Type B pancreatic cell (in vitro differentiated cells): Measurements from ENCODE around the gene SPARC. TPM values are rescaled to one million over a fixed set of nuclear protein-coding genes. Genes with fewer than 3 reads are reported as not detected.

Experiments
- DNase-seq: peaks from one replicate; pipeline ENCODE4 v3.0.0; 2021; ENCODE audit warnings: mixed read lengths; ENCODE audit not compliant: unreplicated experiment; ENCODE audit errors: extremely low spot score
- H3K27ac Mint-ChIP-seq: 2 replicates; pipeline ENCODE4 v1.8.0; 2021; ENCODE audit warnings: mild to moderate bottlenecking, mixed read lengths
- H3K27me3 Mint-ChIP-seq: 2 replicates; pipeline ENCODE4 v1.8.0; 2021; ENCODE audit warnings: mixed read lengths
- H3K36me3 Mint-ChIP-seq: 2 replicates; pipeline ENCODE4 v1.8.0; 2021; ENCODE audit warnings: mixed read lengths
- H3K4me1 Mint-ChIP-seq: one replicate; pipeline ENCODE4 v1.8.0; 2021; ENCODE audit warnings: mixed read lengths; ENCODE audit not compliant: unreplicated experiment
- H3K4me3 Mint-ChIP-seq: 2 replicates; pipeline ENCODE4 v1.8.0; 2021; ENCODE audit warnings: mild to moderate bottlenecking, mixed read lengths
- H3K9me3 Mint-ChIP-seq: 2 replicates; pipeline ENCODE4 v1.8.0; 2021; ENCODE audit warnings: mixed read lengths
- CTCF ChIP-seq: fragments of 200-600 bp; sonication (generic); conservative IDR thresholded peaks from 2 replicates; pipeline ENCODE4 v1.5.0; 2021; ENCODE audit warnings: antibody characterized with exemption, mild to moderate bottlenecking
- total RNA-seq: library from RNA; stranded (reverse); gene quantifications from 2 replicates; pipeline ENCODE4 v1.2.1, GENCODE V29; 2021; ENCODE audit warnings: low replicate concordance

SPARC gene
- total RNA-seq, 1 donor from 2014 or later, result 973 TPM

DNA sequence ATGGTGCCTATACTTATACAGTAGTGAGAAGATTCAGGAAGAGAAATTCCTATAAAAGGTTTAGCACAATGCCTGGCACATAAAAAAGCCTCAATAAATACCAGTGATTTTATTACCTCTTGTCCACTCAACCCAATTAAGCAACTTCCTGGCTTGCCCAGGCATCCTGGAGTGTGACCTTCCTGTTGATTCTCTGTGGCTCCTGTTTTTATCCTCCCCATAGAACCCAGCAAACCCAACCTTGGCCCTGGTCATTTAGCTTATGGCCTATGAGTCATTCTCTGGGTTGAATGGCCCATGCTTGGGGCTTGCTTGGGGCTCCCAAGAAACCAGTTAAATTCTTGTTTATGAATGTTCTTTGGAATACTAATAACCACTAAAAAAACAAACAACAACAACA, 21.4 kb upstream of the SPARC start:
- Mint-ChIP-seq H3K36me3 (no peaks in the 10 kb centered on the region), H3K9me3 (no peaks in the 10 kb centered on the region), H3K4me3 (no peak overlapping the region), H3K27ac (no peak overlapping the region), H3K4me1 (no peaks in the 10 kb centered on the region), H3K27me3 (no peaks in the 10 kb centered on the region)
- TF ChIP-seq CTCF, result no peak
- DNase-seq, result no peak

DNA sequence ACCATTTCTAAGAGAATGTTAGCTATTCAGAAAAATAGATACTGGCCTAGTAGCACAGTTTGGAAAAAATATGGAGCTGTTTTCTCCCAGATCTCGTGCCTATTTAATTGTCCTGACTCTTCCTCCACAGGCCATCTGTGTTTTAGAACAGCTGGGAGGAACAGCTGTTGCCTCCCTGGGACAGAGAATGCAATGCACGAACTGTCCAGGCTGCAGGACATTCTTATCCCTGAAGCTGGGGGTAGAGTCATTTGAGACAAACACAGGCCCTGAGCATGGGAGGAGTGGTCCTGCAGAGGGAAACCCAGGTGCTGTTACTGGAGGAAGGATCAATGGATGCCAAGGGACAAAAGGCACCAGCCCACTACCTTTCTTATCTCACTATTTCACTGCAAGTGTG, 20.9 kb upstream of the SPARC start:
- Mint-ChIP-seq H3K27ac (no peak overlapping the region), H3K4me3 (no peak overlapping the region), H3K27me3 (no peaks in the 10 kb centered on the region), H3K9me3 (no peaks in the 10 kb centered on the region), H3K4me1 (no peaks in the 10 kb centered on the region), H3K36me3 (no peaks in the 10 kb centered on the region)
- TF ChIP-seq CTCF, result no peak
- no peak for DNase-seq

DNA sequence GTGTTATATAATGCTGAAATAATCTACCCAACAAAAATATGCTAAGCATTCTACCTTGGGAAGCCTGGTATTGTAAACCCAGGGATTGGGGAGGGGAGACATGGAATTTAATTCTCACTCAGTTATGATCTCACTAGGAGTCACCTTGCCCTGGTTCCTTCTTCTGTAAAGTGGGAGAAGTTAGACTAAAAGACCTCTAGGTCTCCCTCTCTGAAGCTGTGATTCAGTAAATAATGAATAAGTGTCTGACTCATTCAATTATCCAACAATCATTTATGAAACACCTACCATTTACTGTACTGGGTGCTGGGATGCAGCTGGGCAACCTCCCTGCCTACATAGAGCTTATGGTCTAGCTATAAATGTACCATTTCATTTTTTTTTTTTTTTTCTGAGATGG, 20.2 kb upstream of the SPARC start:
- DNase-seq, result no peak
- H3K36me3 Mint-ChIP-seq, result no peaks in the 10 kb centered on the region
- H3K27ac Mint-ChIP-seq, result no peak overlapping the region

DNA sequence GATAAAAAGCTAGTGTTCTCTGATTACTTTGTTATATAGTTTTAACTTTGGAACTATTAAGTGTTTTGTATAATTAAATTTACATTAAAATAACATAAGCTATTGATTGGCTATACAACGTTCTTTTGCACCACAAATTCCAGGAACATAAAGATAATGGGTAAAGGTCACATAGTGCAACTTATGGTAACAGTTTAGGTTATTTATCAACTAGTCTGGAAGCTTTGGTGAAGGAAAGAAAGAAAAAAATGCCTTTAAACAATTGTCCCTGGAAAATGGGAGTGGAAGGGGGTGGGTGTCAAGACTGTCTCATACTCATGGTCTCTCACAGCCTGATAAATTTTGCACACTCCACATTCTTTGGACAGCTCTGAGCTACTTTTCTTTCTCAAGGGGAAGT, 17.1 kb upstream of the SPARC start:
- no peak for TF ChIP-seq CTCF
- H3K36me3 Mint-ChIP-seq, result no peaks in the 10 kb centered on the region
- no peaks in the 10 kb centered on the region for H3K9me3 Mint-ChIP-seq
- H3K4me1 Mint-ChIP-seq, result peaks cover 11% of the 10 kb centered on the region
- peak overlapping the region; percentile 37 for H3K27ac Mint-ChIP-seq
- no peaks in the 10 kb centered on the region for H3K27me3 Mint-ChIP-seq
- H3K4me3 Mint-ChIP-seq, result no peak overlapping the region
- DNase-seq, result no peak

More for the DNA sequence above, 20.2 kb upstream of the SPARC start:
- H3K9me3 Mint-ChIP-seq, result no peaks in the 10 kb centered on the region
- no peak for TF ChIP-seq CTCF
- no peaks in the 10 kb centered on the region for H3K4me1 Mint-ChIP-seq
- no peaks in the 10 kb centered on the region for H3K27me3 Mint-ChIP-seq
- H3K4me3 Mint-ChIP-seq, result no peak overlapping the region

GRCh38 chr5:151703227-151703626, 16.5 kb upstream of the SPARC start:
- TF ChIP-seq CTCF, result no peak
- no peaks in the 10 kb centered on the region for H3K9me3 Mint-ChIP-seq
- DNase-seq, result no peak
- H3K27me3 Mint-ChIP-seq, result no peaks in the 10 kb centered on the region
- H3K4me1 Mint-ChIP-seq, result peaks cover 13% of the 10 kb centered on the region
- no peak overlapping the region for H3K4me3 Mint-ChIP-seq
- no peak overlapping the region for H3K27ac Mint-ChIP-seq
- no peaks in the 10 kb centered on the region for H3K36me3 Mint-ChIP-seq

- H3K4me1 Mint-ChIP-seq, result peaks cover 20% of the 10 kb centered on the region
These were observed 14.1 kb upstream of the SPARC start for GRCh38 chr5:151700820-151701219.

More at GRCh38 chr5:151700820-151701219, 14.1 kb upstream of the SPARC start:
- Mint-ChIP-seq H3K9me3 (no peaks in the 10 kb centered on the region), H3K4me3 (no peak overlapping the region), H3K27ac (no peak overlapping the region), H3K36me3 (no peaks in the 10 kb centered on the region), H3K27me3 (peaks cover 4% of the 10 kb centered on the region)
- no peak for DNase-seq
- no peak for TF ChIP-seq CTCF
